SK-N-SH (cell line): ENCODE measurements around the gene WWOX. TPM values are rescaled to one million over a fixed set of nuclear protein-coding genes. Genes with fewer than 3 reads are reported as not detected.
"Not testable (repeated sequence)": the region's sequence is repeated elsewhere in the genome, so short reads cannot be mapped to it uniquely, and the experiment has no call there.

Experiments used
- CTCF ChIA-PET: fragments of 300-600, 350-600 bp; formaldehyde crosslinking; extraction: SDS; loops from one replicate; lab custom pipeline; 2021; lab: Yijun Ruan, JAX
- POLR2A ChIA-PET: fragments of 350-600 bp; sonication (Branson Sonifier 250); formaldehyde crosslinking; extraction: SDS; loops from one replicate; lab custom pipeline; 2020; ENCODE audit warnings: antibody characterized with exemption, inconsistent platforms; lab: Yijun Ruan, JAX
- DNase-seq: peaks from one replicate; pipeline ENCODE4 v3.0.0; 2012
- H2AFZ ChIP-seq: fragments of 200-600 bp; sonication (generic); 2 replicates; pipeline ENCODE4 v1.8.1; 2016; ENCODE audit warnings: antibody characterized with exemption, mild to moderate bottlenecking, low read depth
- H3F3A ChIP-seq: fragments of 200-600 bp; sonication (generic); replicated peaks from 2 replicates; pipeline ENCODE3; 2016; ENCODE audit warnings: antibody characterized with exemption, mild to moderate bottlenecking; ENCODE audit not compliant: insufficient read depth
- H3K27ac ChIP-seq, 2 experiments: fragments of 200-500 bp in 1 of 2; fragments of 200-600 bp in 1 of 2; sonication (Bioruptor generic) in 1 of 2; sonication (generic), shearing (Covaris generic) in 1 of 2; 2 replicates each; pipeline versions ENCODE4 v1.5.1 to v1.6.1; 2014 to 2016; ENCODE audit warnings: low read depth in 2 of 2, inconsistent platforms in 1 of 2, low read length in 1 of 2, mild to moderate bottlenecking in 1 of 2, mixed read lengths in 1 of 2
- H3K27me3 ChIP-seq: fragments of 200-600 bp; sonication (generic), shearing (Covaris generic); 2 replicates; pipeline ENCODE4 v1.6.1; 2016; ENCODE audit warnings: mixed run types; ENCODE audit not compliant: insufficient read depth
- H3K36me3 ChIP-seq, 2 experiments: fragments of 200-500 bp in 1 of 2; fragments of 200-600 bp in 1 of 2; sonication (Bioruptor generic) in 1 of 2; sonication (generic) in 1 of 2; replicated peaks in 1 of 2; 2 replicates each; pipeline versions ENCODE3 to v1.5.1; 2014 to 2016; ENCODE audit warnings: low read length in 1 of 2, mild to moderate bottlenecking in 1 of 2; ENCODE audit not compliant: insufficient read depth in 2 of 2, control insufficient read depth in 1 of 2
- H3K4me1 ChIP-seq, 2 experiments: fragments of 200-500 bp in 1 of 2; fragments of 200-600 bp in 1 of 2; sonication (Bioruptor generic) in 1 of 2; sonication (generic), shearing (Covaris generic) in 1 of 2; 2 replicates each; pipeline versions ENCODE4 v1.5.1 to v1.6.1; 2014 to 2016; ENCODE audit warnings: low read depth in 1 of 2, low read length in 1 of 2, mixed run types in 1 of 2; ENCODE audit not compliant: insufficient read depth in 2 of 2, control insufficient read depth in 1 of 2
- H3K4me2 ChIP-seq: fragments of 200-600 bp; sonication (generic), shearing (Covaris generic); 2 replicates; pipeline ENCODE4 v1.6.1; 2017; ENCODE audit warnings: mixed run types
- H3K4me3 ChIP-seq, 2 experiments: fragments of 200-500 bp in 1 of 2; fragments of 200-600 bp in 1 of 2; sonication (Bioruptor generic) in 1 of 2; sonication (generic), shearing (Covaris generic) in 1 of 2; 2 replicates each; pipeline versions ENCODE4 v1.5.1 to v1.8.1; 2014 to 2016; ENCODE audit warnings: low read depth in 2 of 2, inconsistent platforms in 1 of 2, low read length in 1 of 2, mild to moderate bottlenecking in 1 of 2, mixed read lengths in 1 of 2, moderate library complexity in 1 of 2
- H3K79me2 ChIP-seq: fragments of 200-600 bp; sonication (generic); 2 replicates; pipeline ENCODE4 v1.8.1; 2017; ENCODE audit warnings: mild to moderate bottlenecking; ENCODE audit not compliant: insufficient read depth
- H3K9ac ChIP-seq: fragments of 200-600 bp; sonication (generic); 2 replicates; pipeline ENCODE4 v1.6.1; 2017; ENCODE audit warnings: mixed run types
- H3K9me2 ChIP-seq: fragments of 200-600 bp; sonication (generic); 2 replicates; pipeline ENCODE4 v1.6.1; 2017; ENCODE audit warnings: mixed run types
- H3K9me3 ChIP-seq: fragments of 200-600 bp; sonication (generic); 2 replicates; pipeline ENCODE4 v1.6.1; 2017; ENCODE audit warnings: mixed run types, mild to moderate bottlenecking, moderate library complexity
- H4K20me1 ChIP-seq: fragments of 200-600 bp; sonication (generic); 2 replicates; pipeline ENCODE4 v1.6.1; 2017; ENCODE audit warnings: mild to moderate bottlenecking, mixed run types; ENCODE audit not compliant: insufficient read depth
- EP300 ChIP-seq, 2 experiments: IDR thresholded peaks; 2 replicates each; pipeline versions ENCODE4 v1.4.0 to v1.6.1; 2012; ENCODE audit warnings: borderline replicate concordance in 1 of 2, low read depth in 1 of 2, low read length in 1 of 2
- FOXJ3 ChIP-seq: sonication (generic); formaldehyde crosslinking; IDR thresholded peaks from 2 replicates; pipeline ENCODE4 v1.5.1; 2020; ENCODE audit warnings: mild to moderate bottlenecking, missing genetic modification reagents
- MEF2A ChIP-seq: IDR thresholded peaks from 2 replicates; pipeline ENCODE4 v1.4.0; 2012; ENCODE audit warnings: low read depth, borderline replicate concordance
- MXI1 ChIP-seq: IDR thresholded peaks from 2 replicates; pipeline ENCODE4 v1.6.1; 2012; ENCODE audit warnings: mild to moderate bottlenecking, low read depth, low read length, improper control_type of control experiment
- NRF1 ChIP-seq: IDR thresholded peaks from 2 replicates; pipeline ENCODE4 v1.6.1; 2012; ENCODE audit warnings: low read depth, mild to moderate bottlenecking, low read length
- POLR2AphosphoS5 ChIP-seq: IDR thresholded peaks from 2 replicates; pipeline ENCODE4 v1.6.1; 2012; ENCODE audit warnings: low read depth, low read length
- RAD21 ChIP-seq: IDR thresholded peaks from 2 replicates; pipeline ENCODE4 v1.6.1; 2012; ENCODE audit warnings: mild to moderate bottlenecking, low read length
- RCOR1 ChIP-seq: fragments of 150-350 bp; IDR thresholded peaks from 2 replicates; pipeline ENCODE4 v1.6.1; 2017; ENCODE audit warnings: antibody characterized with exemption, low read length
- SIN3A ChIP-seq: IDR thresholded peaks from 2 replicates; pipeline ENCODE4 v1.6.1; 2012; ENCODE audit warnings: low read depth, mild to moderate bottlenecking, low read length, moderate library complexity, borderline replicate concordance
- TAF1 ChIP-seq: IDR thresholded peaks from 2 replicates; pipeline ENCODE4 v1.6.1; 2012; ENCODE audit warnings: low read depth, mild to moderate bottlenecking, low read length, moderate library complexity, borderline replicate concordance
- TCF12 ChIP-seq: IDR thresholded peaks from 2 replicates; pipeline ENCODE4 v1.4.0; 2012
- whole genome bisulfite sequencing: methylation state at CpG from one replicate; pipeline ENCODE4 v1.1.6; 2017; ENCODE audit warnings: low lambda C conversion rate; 5-methylcytosine and 5-hydroxymethylcytosine counted together
- polyA plus RNA-seq, 3 experiments: library from polyadenylated mRNA; depleted of rRNA; stranded (reverse); fragments of >200 nt; gene quantifications; 2 replicates each; pipeline ENCODE4 v1.2.3, GENCODE V29; 2012
- TF ChIP-seq, protein P1 (sequence below): fragments of 150-350 bp; IDR thresholded peaks from 2 replicates; pipeline ENCODE4 v1.6.1; 2016; ENCODE audit warnings: mild to moderate bottlenecking, low read depth, low read length
- TF ChIP-seq, protein P2 (sequence below): fragments of 150-350 bp; IDR thresholded peaks from 2 replicates; pipeline ENCODE4 v1.6.1; 2017; ENCODE audit warnings: antibody characterized with exemption, low read length, low read depth, borderline replicate concordance

Gene WWOX
- polyA plus RNA-seq, 1 of the 3 experiments (the other 2 are of a cell fraction), result 10.8 TPM

DNA sequence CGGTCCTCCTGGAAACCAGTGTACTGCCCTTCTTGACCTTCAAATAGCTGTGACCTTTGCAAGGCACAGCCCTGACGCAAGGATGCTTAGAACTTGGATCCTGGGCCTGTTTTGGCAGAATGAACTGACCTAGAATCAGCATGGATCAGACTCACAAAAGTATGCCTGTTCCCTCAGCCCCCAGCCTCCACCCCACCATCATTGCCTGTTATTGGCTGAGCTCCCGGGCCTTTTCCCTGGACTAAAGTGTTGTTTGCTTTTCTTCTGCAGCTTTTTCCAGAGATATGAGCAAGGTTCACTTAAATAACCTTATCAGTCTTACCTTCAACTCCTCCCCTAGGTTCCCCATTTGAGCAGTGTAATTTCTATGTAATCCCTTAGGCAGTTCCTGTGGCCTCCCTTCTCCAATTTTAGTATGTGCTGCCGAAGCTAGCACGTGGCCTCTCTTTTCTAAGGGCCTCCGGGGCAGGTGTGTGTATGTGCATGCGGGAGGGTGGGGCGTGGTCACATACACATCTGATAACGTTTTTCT is 1153.7 kb downstream of the WWOX start:
- DNase-seq, result no peak
- Histone ChIP-seq H3K4me3 (no peak overlapping the region), H3K36me3 (no peaks in the 10 kb centered on the region), H3K4me2 (no peak overlapping the region), H2AFZ (no peak overlapping the region), H4K20me1 (no peaks in the 10 kb centered on the region), H3K9me2 (no peaks in the 10 kb centered on the region), H3K79me2 (no peaks in the 10 kb centered on the region), H3K4me1 (peaks cover 0 to 18% of the 10 kb centered on the region in 2 experiments; a peak in 2 of 4 replicates), H3F3A (no peaks in the 10 kb centered on the region), H3K27me3 (no peaks in the 10 kb centered on the region), H3K27ac (no peak overlapping the region), H3K9ac (no peak overlapping the region), H3K9me3 (no peaks in the 10 kb centered on the region)
- no peak for TF ChIP-seq MEF2A
- no peak for TF ChIP-seq NRF1
- TF ChIP-seq SIN3A, result no peak
- TF ChIP-seq, protein P1, sequence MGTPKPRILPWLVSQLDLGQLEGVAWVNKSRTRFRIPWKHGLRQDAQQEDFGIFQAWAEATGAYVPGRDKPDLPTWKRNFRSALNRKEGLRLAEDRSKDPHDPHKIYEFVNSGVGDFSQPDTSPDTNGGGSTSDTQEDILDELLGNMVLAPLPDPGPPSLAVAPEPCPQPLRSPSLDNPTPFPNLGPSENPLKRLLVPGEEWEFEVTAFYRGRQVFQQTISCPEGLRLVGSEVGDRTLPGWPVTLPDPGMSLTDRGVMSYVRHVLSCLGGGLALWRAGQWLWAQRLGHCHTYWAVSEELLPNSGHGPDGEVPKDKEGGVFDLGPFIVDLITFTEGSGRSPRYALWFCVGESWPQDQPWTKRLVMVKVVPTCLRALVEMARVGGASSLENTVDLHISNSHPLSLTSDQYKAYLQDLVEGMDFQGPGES, result no peak
- TF ChIP-seq TAF1, result no peak
- TF ChIP-seq, protein P2, sequence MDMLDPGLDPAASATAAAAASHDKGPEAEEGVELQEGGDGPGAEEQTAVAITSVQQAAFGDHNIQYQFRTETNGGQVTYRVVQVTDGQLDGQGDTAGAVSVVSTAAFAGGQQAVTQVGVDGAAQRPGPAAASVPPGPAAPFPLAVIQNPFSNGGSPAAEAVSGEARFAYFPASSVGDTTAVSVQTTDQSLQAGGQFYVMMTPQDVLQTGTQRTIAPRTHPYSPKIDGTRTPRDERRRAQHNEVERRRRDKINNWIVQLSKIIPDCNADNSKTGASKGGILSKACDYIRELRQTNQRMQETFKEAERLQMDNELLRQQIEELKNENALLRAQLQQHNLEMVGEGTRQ, result no peak
- TF ChIP-seq TCF12, result no peak
- TF ChIP-seq FOXJ3 (CRISPR knock-in tag), result no peak
- TF ChIP-seq EP300 (IDR thresholded peaks at IDR 0.05; ENCODE audit: borderline replicate concordance in 1 of 2, low read depth in 1 of 2, low read length in 1 of 2), result no peak
- TF ChIP-seq MXI1, result no peak
- TF ChIP-seq POLR2AphosphoS5, result no peak
- 23% methylated on average over 9 of the region's 9 CpGs for WGBS
- ChIA-PET CTCF (no interaction called here), POLR2A (no interaction called here)

DNA sequence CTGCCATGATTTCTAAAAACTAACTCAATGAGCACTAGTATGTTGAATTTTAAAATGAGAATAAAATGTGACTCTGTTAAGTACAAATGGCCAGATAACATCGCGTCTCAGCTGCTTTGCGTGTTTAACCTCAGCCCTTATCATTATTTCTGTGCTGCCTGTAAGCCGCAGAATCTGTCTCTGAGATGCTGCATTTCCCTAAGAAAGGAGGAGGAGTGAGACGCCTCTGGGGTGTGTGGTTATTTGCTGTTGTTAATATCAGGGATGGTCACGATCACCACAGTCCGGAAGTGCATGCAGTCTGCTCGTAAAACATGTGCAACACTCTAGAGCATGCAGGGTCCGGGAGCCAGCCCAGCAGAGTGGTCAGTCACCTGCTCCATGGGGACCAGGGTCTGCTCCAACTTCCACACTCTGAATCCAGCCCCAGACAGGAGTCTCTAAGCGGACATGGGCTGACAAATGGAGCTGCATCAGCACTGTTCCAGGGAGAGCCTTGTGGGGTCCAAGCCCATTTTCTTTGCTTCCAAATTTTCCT is 1158.6 kb downstream of the WWOX start:
- no peaks in the 10 kb centered on the region for H3K36me3 ChIP-seq
- no peaks in the 10 kb centered on the region for H3K27me3 ChIP-seq
- H2AFZ ChIP-seq, result no peak overlapping the region
- H3K4me1 ChIP-seq, result peaks cover 0 to 6% of the 10 kb centered on the region in 2 experiments; a peak in 1 of 4 replicates
- no peak overlapping the region for H3K27ac ChIP-seq
- H3F3A ChIP-seq, result no peaks in the 10 kb centered on the region
- 46% methylated on average over 9 of the region's 10 CpGs for WGBS
- no peaks in the 10 kb centered on the region for H3K9me2 ChIP-seq
- no peak overlapping the region for H3K4me3 ChIP-seq
- no peak overlapping the region for H3K4me2 ChIP-seq
- H3K9me3 ChIP-seq, result no peaks in the 10 kb centered on the region
- POLR2A ChIA-PET, result no interaction called here
- CTCF ChIA-PET, result interaction anchor here (0.8 kb wide), 1 partner anchor 1208 kb away, joined by 3 read pairs; no protein-coding TSS in a partner anchor
- no peak for DNase-seq
- no peaks in the 10 kb centered on the region for H3K79me2 ChIP-seq
- no peak for TF ChIP-seq RAD21
- TF ChIP-seq RCOR1, result no peak
- no peaks in the 10 kb centered on the region for H4K20me1 ChIP-seq
- no peak overlapping the region for H3K9ac ChIP-seq

DNA sequence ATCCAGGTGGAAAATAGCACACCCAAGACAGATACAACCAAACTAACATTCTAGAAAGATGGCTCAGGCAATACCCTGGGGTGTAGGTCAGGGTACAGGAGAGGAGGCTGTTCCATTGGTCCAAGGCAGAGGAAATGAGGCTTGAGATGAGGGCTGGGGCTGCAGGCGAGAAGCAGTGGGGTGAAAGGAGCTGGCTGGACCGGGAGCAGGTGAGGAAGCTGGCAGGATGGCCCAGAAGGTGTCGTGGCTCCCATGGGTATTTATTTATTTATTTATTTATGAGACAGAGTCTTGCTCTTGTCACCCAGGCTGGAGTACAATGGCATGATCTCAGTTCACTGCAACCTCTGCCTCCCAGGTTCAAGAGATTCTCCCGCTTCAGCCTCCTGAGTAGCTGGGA is 1161.4 kb downstream of the WWOX start:
- H3K4me1 ChIP-seq, H3K9me2 ChIP-seq, H3F3A ChIP-seq, POLR2A ChIA-PET, H3K27me3 ChIP-seq, H3K4me2 ChIP-seq, H4K20me1 ChIP-seq, H2AFZ ChIP-seq, H3K9me3 ChIP-seq, DNase-seq, H3K27ac ChIP-seq, H3K4me3 ChIP-seq, H3K79me2 ChIP-seq, H3K9ac ChIP-seq, H3K36me3 ChIP-seq: not testable (repeated sequence)
- CTCF ChIA-PET, result interaction anchor here (0.6 to 1.0 kb wide), 4 partner anchors 10 to 625 kb away, joined by 3 to 7 read pairs (median 4); no protein-coding TSS in a partner anchor
- 30% methylated on average over 4 of the region's 4 CpGs for WGBS
